ENCODE measurements around the gene NSFL1C. TPM values are rescaled to one million over a fixed set of nuclear protein-coding genes. Genes with fewer than 3 reads are reported as not detected.

Gene NSFL1C
- total and polyA plus RNA-seq, 9 of the 15 experiments (the other 6 are each of a cell fraction or from before 2014, with no cell fraction given), result 20.8 to 119 (median 47.0) TPM

- BruUV-seq (replicated peaks), result no TSS peak
- FAIRE-seq (peak; percentile 58), ATAC-seq (no peak), DNase-seq (ENCODE audit: extremely low read depth in 1 of 4, low spot score in 3 of 4) (no peak)
- POLR2A ChIA-PET, result interaction anchor here (0.6 to 2.2 kb wide), 8 partner anchors 12 to 240 kb away, joined by 3 to 8 read pairs (median 4); no protein-coding TSS in a partner anchor
- no peaks in the 10 kb centered on the region for H3K9me3 ChIP-seq (replicated peaks; ENCODE audit: control insufficient read depth, insufficient read depth, low read depth, low read length)
- peaks cover 18 to 40% of the 10 kb centered on the region in 2 experiments for H3K4me1 ChIP-seq (replicated peaks in 1 of 2; ENCODE audit: control insufficient read depth in 2 of 2, insufficient read depth in 2 of 2, low read length in 2 of 2)
- no peaks in the 10 kb centered on the region for H3K27me3 ChIP-seq (ENCODE audit: control insufficient read depth in 2 of 2, insufficient read depth in 2 of 2, low read length in 2 of 2)
- H3K36me3 ChIP-seq (ENCODE audit: control insufficient read depth, insufficient read depth, low read length), result peaks cover 35% of the 10 kb centered on the region
- CTCF ChIA-PET (ENCODE audit: low intra/inter-chr PET ratio), result no interaction called here
- H4K20me1 ChIP-seq (replicated peaks; ENCODE audit: control insufficient read depth, insufficient read depth, low read length), result peaks cover 8% of the 10 kb centered on the region; the same call in 1 of the 2 replicates
- 0% methylated on average over 6 of the region's 7 CpGs for WGBS (ENCODE audit: insufficient coverage, low coverage, missing lambda C conversion rate)
- in situ Hi-C loops (cut with MboI) (no loop called here), intact Hi-C loops (cut with micrococcal nuclease) (loop anchor here (2.0 to 10.0 kb wide), 2 partner anchors 36 to 142 kb away; partner anchors contain the start of gene SDCBP2)
- H2AFZ ChIP-seq (ENCODE audit: low read depth, low read length), result peak overlapping the region; percentile 93
- H3K79me2 ChIP-seq (ENCODE audit: control insufficient read depth, insufficient read depth, low read length), result peaks cover 42% of the 10 kb centered on the region
- peak overlapping the region; percentile 75 to 89 for H3K9ac ChIP-seq (ENCODE audit: insufficient read depth in 1 of 2, low read depth in 2 of 2, low read length in 2 of 2)
- H3K9me1 ChIP-seq (ENCODE audit: control insufficient read depth, insufficient read depth, low read length), result no peaks in the 10 kb centered on the region
- H3K4me2 ChIP-seq (ENCODE audit: insufficient read depth, low read length), result peak overlapping the region; percentile 88
- H3K4me3 ChIP-seq, result peak overlapping the region; percentile 97
- H3K27ac ChIP-seq (ENCODE audit: extremely low read depth, low read depth, low read length), result peak overlapping the region; percentile 90
- no peak for TF ChIP-seq KDM4B (IDR thresholded peaks at IDR 0.05; ENCODE audit: borderline replicate concordance in 2 of 2, low read depth in 1 of 2)
- TF ChIP-seq MAFF (IDR thresholded peaks at IDR 0.05; ENCODE audit: low read length), result no peak
- no peak for TF ChIP-seq RBM25 (IDR thresholded peaks at IDR 0.05; ENCODE audit: low read depth, low read length, severe bottlenecking)
- TF ChIP-seq TCF3 (CRISPR knock-in tag; IDR thresholded peaks at IDR 0.05), result no peak
- TF ChIP-seq DPF2 (IDR thresholded peaks at IDR 0.05), result no peak
- no peak for TF ChIP-seq ATF6 (CRISPR knock-in tag; IDR thresholded peaks at IDR 0.05)
- TF ChIP-seq THRB (CRISPR knock-in tag; conservative IDR thresholded peaks at IDR 0.05), result no peak
- 0 out of 2 replicates have a peak, but pooled peaks have one; percentile 1 for TF ChIP-seq ZC3H4 (CRISPR knock-in tag; IDR thresholded peaks at IDR 0.05; ENCODE audit: borderline replicate concordance)
- TF ChIP-seq CBX8 (IDR thresholded peaks at IDR 0.05; ENCODE audit: borderline replicate concordance, extremely low read depth, low read depth, low read length, poor library complexity, severe bottlenecking), result no peak
- TF ChIP-seq PHB2 (IDR thresholded peaks at IDR 0.05; ENCODE audit: low read depth), result no peak
- no peak for TF ChIP-seq RBM39 (optimal IDR thresholded peaks at IDR 0.05; ENCODE audit: low read depth, low read length)
- no peak for TF ChIP-seq ZBTB33 (CRISPR knock-in tag; IDR thresholded peaks at IDR 0.05)
- no peak for TF ChIP-seq KAT8 (IDR thresholded peaks at IDR 0.05; ENCODE audit: low read depth)
- TF ChIP-seq ZFP36 (IDR thresholded peaks at IDR 0.05; ENCODE audit: low read depth, low read length, partially characterized antibody), result no peak
- TF ChIP-seq JUN (IDR thresholded peaks at IDR 0.05; ENCODE audit: borderline replicate concordance, low read depth, low read length), result no peak
- TF ChIP-seq JUN (CRISPR knock-in tag; IDR thresholded peaks at IDR 0.05; ENCODE audit: borderline replicate concordance), result peak; percentile 42; the same call in 1 of the 2 replicates
- no peak for TF ChIP-seq HLTF (IDR thresholded peaks at IDR 0.05)
Measured at GRCh38 chr20:1467082-1467354, 369 bp upstream of the NSFL1C start.
